MM.1S (cell line): ENCODE data around the gene GLI1.

ENCODE experiments used
- DNase-seq: peaks from one replicate; pipeline ENCODE4 v3.0.0-alpha.2; 2015
- H2AFZ ChIP-seq: fragments of 300-600 bp; sonication (generic); 2 replicates; pipeline ENCODE4 v1.6.0; 2016; ENCODE audit warnings: antibody characterized with exemption, low read length
- H3F3A ChIP-seq: fragments of 300-600 bp; sonication (generic); 2 replicates; pipeline ENCODE4 v1.6.1; 2016; ENCODE audit warnings: mild to moderate bottlenecking, antibody characterized with exemption, low read length, moderate library complexity, mixed read lengths; ENCODE audit not compliant: insufficient read depth
- H3K27ac ChIP-seq: fragments of 300-600 bp; sonication (generic); 2 replicates; pipeline ENCODE4 v1.5.1; 2016; ENCODE audit warnings: mild to moderate bottlenecking, low read length
- H3K27me3 ChIP-seq: fragments of 300-600 bp; sonication (generic); replicated peaks from 2 replicates; pipeline ENCODE4 v1.6.0; 2016; ENCODE audit warnings: low read length; ENCODE audit not compliant: insufficient read depth
- H3K36me3 ChIP-seq: fragments of 300-600 bp; sonication (generic); replicated peaks from 2 replicates; pipeline ENCODE4 v1.6.1; 2016; ENCODE audit warnings: mild to moderate bottlenecking, low read length, mixed read lengths; ENCODE audit not compliant: insufficient read depth
- H3K4me1 ChIP-seq: fragments of 300-600 bp; sonication (generic); 2 replicates; pipeline ENCODE4 v1.6.1; 2016; ENCODE audit warnings: low read length, mixed read lengths
- H3K4me2 ChIP-seq: fragments of 300-600 bp; sonication (generic); 2 replicates; pipeline ENCODE4 v1.6.0; 2016; ENCODE audit warnings: low read depth, low read length
- H3K4me3 ChIP-seq: fragments of 300-600 bp; sonication (generic); 2 replicates; pipeline ENCODE4 v1.5.1; 2016; ENCODE audit warnings: low read length, mixed read lengths
- H3K79me2 ChIP-seq: fragments of 300-600 bp; sonication (generic); 2 replicates; pipeline ENCODE4 v1.6.1; 2016; ENCODE audit warnings: mixed run types, low read length, mixed read lengths
- H3K9ac ChIP-seq: fragments of 300-600 bp; sonication (generic); 2 replicates; pipeline ENCODE4 v1.6.1; 2016; ENCODE audit warnings: low read length, mixed read lengths
- H3K9me2 ChIP-seq: fragments of 300-600 bp; sonication (generic); replicated peaks from 2 replicates; pipeline ENCODE4 v1.6.1; 2016; ENCODE audit warnings: mild to moderate bottlenecking, low read length, mixed read lengths; ENCODE audit not compliant: insufficient read depth
- H3K9me3 ChIP-seq: fragments of 300-600 bp; sonication (generic); replicated peaks from 2 replicates; pipeline ENCODE4 v1.6.1; 2016; ENCODE audit warnings: mild to moderate bottlenecking, low read length, mixed read lengths; ENCODE audit not compliant: insufficient read depth
- H4K20me1 ChIP-seq: fragments of 300-600 bp; sonication (generic); 2 replicates; pipeline ENCODE4 v1.6.1; 2016; ENCODE audit warnings: mild to moderate bottlenecking, low read length, moderate library complexity, mixed read lengths; ENCODE audit not compliant: insufficient read depth
- EZH2 ChIP-seq: fragments of 300-600 bp; sonication (generic); optimal IDR thresholded peaks from 2 replicates; pipeline ENCODE3; 2017; ENCODE audit warnings: low read depth, mild to moderate bottlenecking, antibody characterized with exemption, low read length, mixed read lengths
- EZH2phosphoT487 ChIP-seq: fragments of 300-600 bp; sonication (generic); IDR thresholded peaks from 2 replicates; pipeline ENCODE4 v1.6.1; 2018; ENCODE audit warnings: antibody characterized with exemption, low read length
- TF ChIP-seq, protein P1 (sequence below): fragments of 300-600 bp; sonication (generic); IDR thresholded peaks from 2 replicates; pipeline ENCODE4 v1.5.1; 2016; ENCODE audit warnings: antibody characterized with exemption, low read length, mixed read lengths

GLI1 gene

DNA sequence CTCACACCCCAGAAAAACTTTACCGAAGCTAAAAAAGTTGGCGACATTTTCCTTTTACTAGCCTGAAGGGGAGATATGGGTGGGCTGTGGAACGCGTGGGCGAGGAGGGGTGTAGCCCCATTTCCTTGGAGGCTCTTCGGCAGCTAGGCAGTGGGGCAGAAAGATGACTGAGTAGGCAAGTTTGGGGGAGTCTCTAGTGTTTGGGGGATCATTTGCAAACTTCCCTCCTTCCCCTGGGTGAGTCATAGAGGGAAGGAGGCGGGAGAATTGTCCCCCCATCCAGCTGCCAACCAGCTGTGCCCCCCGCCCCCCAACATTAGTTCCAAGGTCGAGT, 2.3 kb downstream of the GLI1 start:
- H3K27me3 ChIP-seq, result peaks cover 38% of the 10 kb centered on the region
- H4K20me1 ChIP-seq, result no peaks in the 10 kb centered on the region
- peak overlapping the region; percentile 36; the same call in 1 of the 2 replicates for H3K9ac ChIP-seq
- H3K4me1 ChIP-seq, result peaks cover 15% of the 10 kb centered on the region; the same call in 1 of the 2 replicates
- H3K79me2 ChIP-seq, result no peaks in the 10 kb centered on the region
- TF ChIP-seq, protein P1, sequence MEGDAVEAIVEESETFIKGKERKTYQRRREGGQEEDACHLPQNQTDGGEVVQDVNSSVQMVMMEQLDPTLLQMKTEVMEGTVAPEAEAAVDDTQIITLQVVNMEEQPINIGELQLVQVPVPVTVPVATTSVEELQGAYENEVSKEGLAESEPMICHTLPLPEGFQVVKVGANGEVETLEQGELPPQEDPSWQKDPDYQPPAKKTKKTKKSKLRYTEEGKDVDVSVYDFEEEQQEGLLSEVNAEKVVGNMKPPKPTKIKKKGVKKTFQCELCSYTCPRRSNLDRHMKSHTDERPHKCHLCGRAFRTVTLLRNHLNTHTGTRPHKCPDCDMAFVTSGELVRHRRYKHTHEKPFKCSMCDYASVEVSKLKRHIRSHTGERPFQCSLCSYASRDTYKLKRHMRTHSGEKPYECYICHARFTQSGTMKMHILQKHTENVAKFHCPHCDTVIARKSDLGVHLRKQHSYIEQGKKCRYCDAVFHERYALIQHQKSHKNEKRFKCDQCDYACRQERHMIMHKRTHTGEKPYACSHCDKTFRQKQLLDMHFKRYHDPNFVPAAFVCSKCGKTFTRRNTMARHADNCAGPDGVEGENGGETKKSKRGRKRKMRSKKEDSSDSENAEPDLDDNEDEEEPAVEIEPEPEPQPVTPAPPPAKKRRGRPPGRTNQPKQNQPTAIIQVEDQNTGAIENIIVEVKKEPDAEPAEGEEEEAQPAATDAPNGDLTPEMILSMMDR, result no peak
- no peak for TF ChIP-seq EZH2
- no peak for TF ChIP-seq EZH2phosphoT487
- H3K27ac ChIP-seq, result no peak overlapping the region
- no peaks in the 10 kb centered on the region for H3K9me3 ChIP-seq
- no peak for DNase-seq
- H3K4me2 ChIP-seq, result peak overlapping the region; percentile 100
- H3F3A ChIP-seq, result peaks cover 9% of the 10 kb centered on the region
- no peaks in the 10 kb centered on the region for H3K9me2 ChIP-seq
- H3K4me3 ChIP-seq, result peak overlapping the region; percentile 80
- no peaks in the 10 kb centered on the region for H3K36me3 ChIP-seq
- peak overlapping the region; percentile 64 for H2AFZ ChIP-seq

DNA sequence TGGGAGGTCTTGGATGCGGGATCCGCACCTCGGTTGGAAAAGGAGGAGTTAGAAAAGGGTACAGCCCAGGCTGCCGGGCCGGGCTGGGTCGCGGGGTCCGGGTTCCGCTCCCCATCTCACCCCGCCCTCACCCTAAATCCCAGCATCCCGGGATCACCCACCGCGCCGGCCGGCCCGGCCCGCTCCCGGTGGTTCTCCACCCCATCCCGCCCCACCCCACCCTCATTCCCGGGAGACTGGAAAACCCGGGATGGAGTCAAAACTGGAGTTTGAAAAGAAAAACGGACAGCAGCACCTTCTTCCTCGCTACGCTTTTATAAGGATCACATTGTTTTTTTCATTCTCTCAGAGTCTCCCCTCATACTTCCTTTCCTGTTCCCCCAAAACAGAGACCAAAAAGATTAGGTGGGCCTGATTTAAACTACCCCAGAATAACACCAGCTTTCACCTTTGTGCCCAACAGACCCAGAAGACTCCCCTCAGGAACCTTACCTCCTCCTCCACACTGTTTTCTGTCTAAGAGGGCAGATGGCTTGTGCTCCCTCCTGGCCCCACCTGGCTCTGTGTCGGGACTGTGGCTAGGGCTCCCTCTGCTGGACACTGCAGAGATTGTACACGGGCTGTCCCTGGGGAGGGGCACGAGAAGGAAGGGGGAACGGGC, 2.8 kb downstream of the GLI1 start:
- Histone ChIP-seq H3K79me2 (no peaks in the 10 kb centered on the region), H3K9me2 (no peaks in the 10 kb centered on the region), H3F3A (peaks cover 9% of the 10 kb centered on the region), H3K9ac (peak overlapping the region; percentile 36; the same call in 1 of the 2 replicates), H3K4me3 (peak overlapping the region; percentile 80), H2AFZ (peak overlapping the region; percentile 84), H3K4me2 (peak overlapping the region; percentile 100), H3K4me1 (peaks cover 15% of the 10 kb centered on the region; the same call in 1 of the 2 replicates), H4K20me1 (no peaks in the 10 kb centered on the region), H3K36me3 (no peaks in the 10 kb centered on the region), H3K27ac (peak overlapping the region; percentile 36; the same call in 1 of the 2 replicates), H3K9me3 (no peaks in the 10 kb centered on the region), H3K27me3 (peaks cover 43% of the 10 kb centered on the region)
- TF ChIP-seq, protein P1, result peak; percentile 97
- TF ChIP-seq EZH2phosphoT487, result no peak
- DNase-seq, result peak; percentile 90

DNA sequence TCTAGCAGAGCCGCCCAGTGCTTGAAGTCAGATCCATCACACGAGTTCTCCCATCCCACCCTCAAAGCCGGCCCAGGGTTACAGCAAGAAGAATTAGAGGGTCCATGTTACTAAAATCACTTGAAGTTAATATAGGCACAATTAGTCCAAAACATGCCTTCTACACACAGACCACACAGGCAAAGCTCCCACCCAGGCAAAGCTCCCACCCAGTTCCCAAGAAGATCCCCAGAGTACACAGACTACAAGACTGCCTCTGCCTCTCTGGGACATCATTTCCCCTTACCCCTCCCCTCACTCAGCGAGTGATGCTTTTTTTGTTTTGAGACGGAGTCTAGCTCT, 3.3 kb downstream of the GLI1 start:
- Histone ChIP-seq H3K9ac (no peak overlapping the region), H2AFZ (0 out of 2 replicates have a peak overlapping the region, but pooled peaks have one; percentile 84)
- TF ChIP-seq EZH2 (no peak), EZH2phosphoT487 (no peak)
- TF ChIP-seq, protein P1, result no peak

More for the DNA sequence above, 3.3 kb downstream of the GLI1 start:
- Histone ChIP-seq H3K27ac (no peak overlapping the region), H3K27me3 (peaks cover 48% of the 10 kb centered on the region), H3K4me2 (peak overlapping the region; percentile 100), H3K79me2 (no peaks in the 10 kb centered on the region), H4K20me1 (no peaks in the 10 kb centered on the region), H3F3A (peaks cover 9% of the 10 kb centered on the region), H3K36me3 (no peaks in the 10 kb centered on the region), H3K4me1 (peaks cover 15% of the 10 kb centered on the region; the same call in 1 of the 2 replicates), H3K4me3 (peak overlapping the region; percentile 80; the same call in 1 of the 2 replicates), H3K9me2 (no peaks in the 10 kb centered on the region), H3K9me3 (no peaks in the 10 kb centered on the region)
- no peak for DNase-seq
